ENCODE data around the gene MYG1. TPM values are rescaled to one million over a fixed set of nuclear protein-coding genes. Genes with fewer than 3 reads are reported as not detected.

MYG1 gene, protein sequence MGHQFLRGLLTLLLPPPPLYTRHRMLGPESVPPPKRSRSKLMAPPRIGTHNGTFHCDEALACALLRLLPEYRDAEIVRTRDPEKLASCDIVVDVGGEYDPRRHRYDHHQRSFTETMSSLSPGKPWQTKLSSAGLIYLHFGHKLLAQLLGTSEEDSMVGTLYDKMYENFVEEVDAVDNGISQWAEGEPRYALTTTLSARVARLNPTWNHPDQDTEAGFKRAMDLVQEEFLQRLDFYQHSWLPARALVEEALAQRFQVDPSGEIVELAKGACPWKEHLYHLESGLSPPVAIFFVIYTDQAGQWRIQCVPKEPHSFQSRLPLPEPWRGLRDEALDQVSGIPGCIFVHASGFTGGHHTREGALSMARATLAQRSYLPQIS
- total RNA-seq (61.1 and 65.8 TPM in 2 replicates), polyA plus RNA-seq (65.5 and 65.9 TPM in 2 replicates), polyA minus RNA-seq (34.9 and 42.2 TPM in 2 replicates), Bru-seq, nascent RNA (percentile 70 among the genes with signal in this experiment), BruChase-seq, experiment 1, labeled RNA remaining after a 6-hour chase (percentile 77 among the genes with signal in this experiment), BruChase-seq, experiment 2, labeled RNA remaining after a 2-hour chase (percentile 76 among the genes with signal in this experiment)
- 60.4 and 62.2 TPM in 2 replicates for polyA plus RNA-seq (2011; cell fraction: cytosol; rRNA removed)
- 41.2 and 42.1 TPM in 2 replicates for polyA plus RNA-seq (2011; cell fraction: nucleus; rRNA removed)
- 47.2 and 56.8 TPM in 2 replicates for polyA plus RNA-seq (2012)
- 67.1 TPM for polyA minus RNA-seq (2011; cell fraction: cytosol; rRNA and poly(A)+ RNA removed)
- 9.1 and 10.0 TPM in 2 replicates for polyA minus RNA-seq (2011; cell fraction: nucleus; rRNA and poly(A)+ RNA removed)
- long read RNA-seq, transcript C12orf10-205 (6 exons, 1,369 nt) = minor isoform, 6 of 127 reads
- long read RNA-seq, transcript C12orf10-201 (7 exons, 1,192 nt) = major isoform, 109 of 127 reads
- long read RNA-seq, partial matches to known transcripts = 1 of 127 reads
- long read RNA-seq, other reads (novel, unspliced or antisense) = 4 of 127 reads

DNA sequence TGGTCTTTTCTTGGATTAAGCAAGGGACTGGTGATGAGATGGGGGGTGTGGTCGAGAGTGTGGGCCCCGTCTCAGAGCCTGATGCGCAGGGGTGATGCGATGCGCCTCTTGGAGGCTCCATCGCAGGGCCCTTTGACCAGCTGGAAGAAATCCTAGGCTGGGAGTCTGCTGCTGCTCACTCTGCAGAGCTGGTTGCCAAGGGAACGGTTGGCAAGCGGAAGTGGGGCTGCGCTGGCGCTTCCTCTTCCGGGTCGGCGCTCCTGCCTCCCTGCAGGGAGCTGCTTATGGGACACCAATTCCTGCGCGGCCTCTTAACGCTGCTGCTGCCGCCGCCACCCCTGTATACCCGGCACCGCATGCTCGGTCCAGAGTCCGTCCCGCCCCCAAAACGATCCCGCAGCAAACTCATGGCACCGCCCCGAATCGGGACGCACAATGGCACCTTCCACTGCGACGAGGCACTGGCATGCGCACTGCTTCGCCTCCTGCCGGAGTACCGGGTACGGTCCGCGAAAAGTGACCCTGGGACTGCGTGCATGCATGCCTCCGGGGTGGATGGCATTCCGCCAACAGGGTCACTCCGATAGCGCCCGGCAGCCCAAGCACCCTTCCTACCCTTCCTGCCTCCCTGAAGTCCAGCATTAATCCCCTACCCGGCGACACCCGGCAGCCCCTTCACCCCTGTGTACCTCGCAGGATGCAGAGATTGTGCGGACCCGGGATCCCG lies at the start of gene MYG1:
MYG1 (plus strand) TSS at position 242 of the 727 bp plus-strand sequence; CDS start at position 285, 43 bp downstream.
- Histone ChIP-seq H3K9me3 (replicated peaks; ENCODE audit: control insufficient read depth, insufficient read depth, low read length) (no peaks in the 10 kb centered on the region), H3K36me3 (ENCODE audit: control insufficient read depth in 2 of 2, extremely low read depth in 1 of 2, insufficient read depth in 2 of 2, low read length in 2 of 2) (peaks cover 3 to 12% of the 10 kb centered on the region in 2 experiments), H3K4me2 (ENCODE audit: insufficient read depth, low read length) (peak within 1 kb of the TSS; percentile 72), H2AFZ (ENCODE audit: low read depth, low read length) (peak within 1 kb of the TSS; percentile 0), H3K27me3 (ENCODE audit: control insufficient read depth in 2 of 2, insufficient read depth in 2 of 2, low read length in 2 of 2) (no peaks in the 10 kb centered on the region), H3K4me1 (ENCODE audit: control insufficient read depth, extremely low read depth, insufficient read depth, low read length) (peaks cover 35% of the 10 kb centered on the region), H4K20me1 (replicated peaks; ENCODE audit: control insufficient read depth, extremely low read depth, insufficient read depth, low read length) (no peaks in the 10 kb centered on the region), H3K27ac (ENCODE audit: insufficient read depth, low read depth, low read length) (peak within 1 kb of the TSS; percentile 42), H3K9ac (replicated peaks; ENCODE audit: extremely low read depth, insufficient read depth, low read length) (peak within 1 kb of the TSS; percentile 46), H3K9me1 (replicated peaks; ENCODE audit: control insufficient read depth, extremely low read depth, insufficient read depth, low read length) (no peaks in the 10 kb centered on the region), H3K79me2 (ENCODE audit: control insufficient read depth, insufficient read depth, low read length) (peaks cover 32% of the 10 kb centered on the region), H3K4me3 (replicated peaks in 1 of 3; ENCODE audit: insufficient read depth in 1 of 3, low read depth in 1 of 3, low read length in 3 of 3) (peak within 1 kb of the TSS; percentile 8 to 65 (median 57))
- TF ChIP-seq, protein P1, sequence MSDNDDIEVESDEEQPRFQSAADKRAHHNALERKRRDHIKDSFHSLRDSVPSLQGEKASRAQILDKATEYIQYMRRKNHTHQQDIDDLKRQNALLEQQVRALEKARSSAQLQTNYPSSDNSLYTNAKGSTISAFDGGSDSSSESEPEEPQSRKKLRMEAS (IDR thresholded peaks at IDR 0.05; ENCODE audit: insufficient read depth, insufficient read length) = peak; percentile 50
- TF ChIP-seq, protein P2, sequence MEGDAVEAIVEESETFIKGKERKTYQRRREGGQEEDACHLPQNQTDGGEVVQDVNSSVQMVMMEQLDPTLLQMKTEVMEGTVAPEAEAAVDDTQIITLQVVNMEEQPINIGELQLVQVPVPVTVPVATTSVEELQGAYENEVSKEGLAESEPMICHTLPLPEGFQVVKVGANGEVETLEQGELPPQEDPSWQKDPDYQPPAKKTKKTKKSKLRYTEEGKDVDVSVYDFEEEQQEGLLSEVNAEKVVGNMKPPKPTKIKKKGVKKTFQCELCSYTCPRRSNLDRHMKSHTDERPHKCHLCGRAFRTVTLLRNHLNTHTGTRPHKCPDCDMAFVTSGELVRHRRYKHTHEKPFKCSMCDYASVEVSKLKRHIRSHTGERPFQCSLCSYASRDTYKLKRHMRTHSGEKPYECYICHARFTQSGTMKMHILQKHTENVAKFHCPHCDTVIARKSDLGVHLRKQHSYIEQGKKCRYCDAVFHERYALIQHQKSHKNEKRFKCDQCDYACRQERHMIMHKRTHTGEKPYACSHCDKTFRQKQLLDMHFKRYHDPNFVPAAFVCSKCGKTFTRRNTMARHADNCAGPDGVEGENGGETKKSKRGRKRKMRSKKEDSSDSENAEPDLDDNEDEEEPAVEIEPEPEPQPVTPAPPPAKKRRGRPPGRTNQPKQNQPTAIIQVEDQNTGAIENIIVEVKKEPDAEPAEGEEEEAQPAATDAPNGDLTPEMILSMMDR (IDR thresholded peaks at IDR 0.05; ENCODE audit: extremely low read depth in 1 of 2, insufficient read depth in 1 of 2, low read depth in 1 of 2, low read length in 2 of 2) = peak in 1 of 2 donors; percentile 37
- TF ChIP-seq POLR2AphosphoS5 (IDR thresholded peaks at IDR 0.05; ENCODE audit: insufficient read depth, low read depth, low read length) (peak; percentile 88), MYC (IDR thresholded peaks at IDR 0.05; ENCODE audit: low read depth, low read length) (no peak), POLR2A (IDR thresholded peaks at IDR 0.05; ENCODE audit: low read depth, low read length) (peak; percentile 80), FOS (IDR thresholded peaks at IDR 0.05; ENCODE audit: borderline replicate concordance, insufficient read depth, low read length) (no peak)
- dilution Hi-C loops (cut with MboI; ENCODE audit: extremely low pct_ligation_motif_present, low sequenced_read_pairs) = no loop called here
- BruUV-seq (replicated peaks) = no TSS peak
- CTCF ChIA-PET = interaction anchor here (0.7 to 5.1 kb wide), 10 partner anchors 9 to 209 kb away, joined by 3 to 49 read pairs (median 5); partner anchors contain the start of gene AAAS
- FAIRE-seq (peak; percentile 98), DNase-seq (ENCODE audit: low read depth, low spot score) (peak; percentile 90)
- intact Hi-C loops (cut with micrococcal nuclease) = loop anchor here (1.0 kb wide), 1 partner anchor 22 kb away; the partner anchor contains the start of gene AAAS
- POLR2A ChIA-PET = interaction anchor here (0.7 to 1.0 kb wide), 2 partner anchors 9 to 57 kb away, joined by 4 to 5 read pairs; no protein-coding TSS in a partner anchor

Data from endothelial cell of umbilical vein (primary cell).